ENCODE measurements around the gene SDHA.

Gene SDHA

DNA sequence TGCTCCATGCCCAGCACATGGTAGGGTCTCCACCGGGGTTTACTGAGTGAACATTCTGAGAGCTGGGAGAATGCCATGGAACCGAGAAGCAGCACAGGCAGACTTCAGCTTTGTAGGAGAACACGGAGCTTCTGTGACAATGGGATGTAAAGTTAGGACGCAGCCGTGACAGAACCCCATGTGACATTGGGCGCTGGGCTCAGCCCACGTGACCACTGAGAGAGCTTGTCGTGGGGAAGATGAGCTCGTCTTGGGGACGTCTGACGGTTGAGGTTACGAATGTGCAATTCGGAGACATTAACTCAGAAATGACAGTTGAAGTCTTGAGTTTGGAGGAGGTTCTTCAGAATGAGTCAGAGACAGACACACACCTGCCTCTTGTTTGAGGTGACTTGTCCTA lies 13.5 kb downstream of the SDHA start:
- TF ChIP-seq TCF12 (IDR thresholded peaks at IDR 0.05; ENCODE audit: low read depth), result no peak

DNA sequence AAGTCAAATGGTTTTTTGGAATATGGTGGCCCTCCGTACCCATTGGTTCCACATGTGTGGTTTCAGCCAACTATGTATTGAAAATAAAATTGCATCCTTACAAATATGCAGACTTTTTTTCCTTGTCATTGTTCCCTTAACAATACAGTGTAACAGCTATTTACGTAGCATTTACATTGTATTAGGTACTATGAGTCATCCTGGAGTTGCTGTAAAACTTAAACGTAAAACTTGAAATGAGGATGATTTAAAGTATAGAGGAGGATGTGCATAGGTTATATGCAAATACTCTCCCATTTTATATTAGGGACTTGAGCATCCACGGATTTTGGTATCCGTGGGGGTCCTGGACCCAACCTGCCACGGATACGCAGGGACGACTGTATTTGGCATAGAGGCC lies 16.3 kb downstream of the SDHA start:
- TF ChIP-seq CEBPB (IDR thresholded peaks at IDR 0.05) (no peak), FOXM1 (IDR thresholded peaks at IDR 0.05; ENCODE audit: borderline replicate concordance, low read depth) (no peak), TAF1 (IDR thresholded peaks at IDR 0.05; ENCODE audit: low read depth) (no peak)
- TF ChIP-seq, protein P1, sequence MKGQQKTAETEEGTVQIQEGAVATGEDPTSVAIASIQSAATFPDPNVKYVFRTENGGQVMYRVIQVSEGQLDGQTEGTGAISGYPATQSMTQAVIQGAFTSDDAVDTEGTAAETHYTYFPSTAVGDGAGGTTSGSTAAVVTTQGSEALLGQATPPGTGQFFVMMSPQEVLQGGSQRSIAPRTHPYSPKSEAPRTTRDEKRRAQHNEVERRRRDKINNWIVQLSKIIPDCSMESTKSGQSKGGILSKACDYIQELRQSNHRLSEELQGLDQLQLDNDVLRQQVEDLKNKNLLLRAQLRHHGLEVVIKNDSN (IDR thresholded peaks at IDR 0.05), result no peak

DNA sequence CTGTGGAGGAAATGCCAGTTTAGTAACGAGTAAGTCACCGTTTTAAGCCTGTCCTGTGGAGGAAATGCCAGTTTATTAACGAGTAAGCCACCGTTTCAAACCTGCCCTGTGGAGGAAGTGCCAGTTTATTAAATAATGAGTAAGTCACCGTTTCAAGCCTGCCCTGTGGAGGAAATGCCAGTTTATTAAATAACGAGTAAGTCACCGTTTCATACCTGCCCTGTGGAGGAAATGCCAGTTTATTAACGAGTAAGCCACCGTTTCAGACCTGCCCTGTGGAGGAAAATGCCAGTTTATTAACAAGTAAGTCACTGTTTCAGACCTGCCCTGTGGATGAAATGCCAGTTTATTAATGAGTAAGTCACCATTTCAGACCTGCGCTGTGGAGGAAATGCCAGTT lies 34.4 kb downstream of the SDHA start:
- TF ChIP-seq TEAD4 (IDR thresholded peaks at IDR 0.05) (no peak), TCF12 (IDR thresholded peaks at IDR 0.05; ENCODE audit: low read depth) (no peak), CEBPB (IDR thresholded peaks at IDR 0.05) (no peak), EP300 (IDR thresholded peaks at IDR 0.05; ENCODE audit: borderline replicate concordance) (no peak), NFIC (IDR thresholded peaks at IDR 0.05) (no peak), ZBTB7A (IDR thresholded peaks at IDR 0.05; ENCODE audit: low read depth) (no peak), FOXM1 (IDR thresholded peaks at IDR 0.05; ENCODE audit: borderline replicate concordance, low read depth) (no peak), RAD21 (IDR thresholded peaks at IDR 0.05; ENCODE audit: low read depth) (no peak), YY1 (IDR thresholded peaks at IDR 0.05; ENCODE audit: low read depth) (no peak), CREB1 (IDR thresholded peaks at IDR 0.05; ENCODE audit: low read depth) (no peak)
- TF ChIP-seq, protein P1 (IDR thresholded peaks at IDR 0.05), result no peak
- TF ChIP-seq, protein P2, sequence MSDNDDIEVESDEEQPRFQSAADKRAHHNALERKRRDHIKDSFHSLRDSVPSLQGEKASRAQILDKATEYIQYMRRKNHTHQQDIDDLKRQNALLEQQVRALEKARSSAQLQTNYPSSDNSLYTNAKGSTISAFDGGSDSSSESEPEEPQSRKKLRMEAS (IDR thresholded peaks at IDR 0.05), result no peak

DNA sequence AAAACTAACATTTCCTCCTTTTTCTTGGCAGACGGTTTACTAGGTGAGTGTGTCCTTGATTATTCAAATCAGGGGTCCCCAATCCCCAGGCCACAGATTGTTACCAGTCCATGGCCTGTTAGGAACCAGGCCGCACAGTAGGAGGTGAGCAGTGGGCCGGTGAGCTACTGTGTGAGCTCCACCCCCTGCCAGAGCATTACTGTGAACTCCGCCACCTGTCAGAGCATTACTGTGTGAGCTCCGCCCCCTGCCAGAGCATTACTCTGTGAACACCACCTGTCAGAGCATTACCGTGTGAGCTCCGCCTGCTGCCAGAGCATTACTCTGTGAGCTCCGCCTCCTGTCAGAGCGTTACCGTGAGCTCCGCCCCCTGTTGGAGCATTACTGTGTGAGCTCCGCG lies 39.0 kb downstream of the SDHA start:
- no peak for TF ChIP-seq ZBTB7A (IDR thresholded peaks at IDR 0.05; ENCODE audit: low read depth)
- TF ChIP-seq TCF12 (IDR thresholded peaks at IDR 0.05; ENCODE audit: low read depth), result no peak
- no peak for TF ChIP-seq CEBPB (IDR thresholded peaks at IDR 0.05)
- TF ChIP-seq FOXM1 (IDR thresholded peaks at IDR 0.05; ENCODE audit: borderline replicate concordance, low read depth), result no peak
- TF ChIP-seq YY1 (IDR thresholded peaks at IDR 0.05; ENCODE audit: low read depth), result no peak
- TF ChIP-seq, protein P1 (IDR thresholded peaks at IDR 0.05), result no peak
- TF ChIP-seq TEAD4 (IDR thresholded peaks at IDR 0.05), result no peak
- TF ChIP-seq, protein P2 (IDR thresholded peaks at IDR 0.05), result no peak
- no peak for TF ChIP-seq CREB1 (IDR thresholded peaks at IDR 0.05; ENCODE audit: low read depth)
- TF ChIP-seq EGR1 (IDR thresholded peaks at IDR 0.05), result no peak

DNA sequence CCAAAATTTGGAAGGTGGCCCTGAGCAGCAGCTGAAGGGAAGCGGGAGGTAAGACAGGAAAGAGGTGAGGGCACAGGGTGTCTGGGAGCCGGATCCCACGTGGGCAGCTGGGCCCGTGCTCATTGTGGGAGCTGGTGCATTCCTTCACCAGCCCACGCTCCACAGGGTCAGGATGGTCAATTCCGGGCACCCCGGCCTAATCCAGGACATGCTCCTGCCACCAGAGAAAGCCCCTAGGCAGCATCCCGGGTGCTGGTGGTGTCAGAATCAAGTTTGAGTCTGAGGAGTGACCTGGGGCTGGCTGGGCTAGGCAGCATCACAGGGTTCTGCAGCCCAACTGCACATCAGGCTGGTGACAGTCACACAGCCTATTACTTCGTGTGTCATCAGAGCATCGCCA lies 46.2 kb downstream of the SDHA start:
- no peak for TF ChIP-seq TEAD4 (IDR thresholded peaks at IDR 0.05)
- no peak for TF ChIP-seq TAF1 (IDR thresholded peaks at IDR 0.05; ENCODE audit: low read depth)
- no peak for TF ChIP-seq NFIC (IDR thresholded peaks at IDR 0.05)

DNA sequence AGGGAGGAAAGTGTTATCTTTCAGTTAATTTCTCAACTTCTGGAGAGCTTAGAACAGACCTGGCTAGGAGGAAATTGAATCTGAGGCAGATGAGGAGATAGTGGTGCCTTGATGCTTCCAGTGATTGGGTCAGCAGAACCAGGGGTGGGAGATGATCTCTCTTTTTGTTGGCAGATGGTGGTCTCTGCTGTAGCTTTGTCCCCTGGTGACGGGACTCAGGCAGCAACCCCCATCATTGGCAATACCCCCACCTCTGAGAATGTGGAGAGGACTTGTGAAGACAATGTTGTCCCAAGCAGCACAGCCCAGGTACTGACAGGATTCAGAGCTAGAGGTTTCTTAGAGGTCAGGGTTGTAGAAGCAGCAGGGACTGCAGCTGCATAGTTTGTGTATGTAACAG lies 49.6 kb downstream of the SDHA start:
- TF ChIP-seq YY1 (IDR thresholded peaks at IDR 0.05; ENCODE audit: low read depth) (no peak), TEAD4 (IDR thresholded peaks at IDR 0.05) (no peak), FOXM1 (IDR thresholded peaks at IDR 0.05; ENCODE audit: borderline replicate concordance, low read depth) (no peak)
- TF ChIP-seq, protein P3, sequence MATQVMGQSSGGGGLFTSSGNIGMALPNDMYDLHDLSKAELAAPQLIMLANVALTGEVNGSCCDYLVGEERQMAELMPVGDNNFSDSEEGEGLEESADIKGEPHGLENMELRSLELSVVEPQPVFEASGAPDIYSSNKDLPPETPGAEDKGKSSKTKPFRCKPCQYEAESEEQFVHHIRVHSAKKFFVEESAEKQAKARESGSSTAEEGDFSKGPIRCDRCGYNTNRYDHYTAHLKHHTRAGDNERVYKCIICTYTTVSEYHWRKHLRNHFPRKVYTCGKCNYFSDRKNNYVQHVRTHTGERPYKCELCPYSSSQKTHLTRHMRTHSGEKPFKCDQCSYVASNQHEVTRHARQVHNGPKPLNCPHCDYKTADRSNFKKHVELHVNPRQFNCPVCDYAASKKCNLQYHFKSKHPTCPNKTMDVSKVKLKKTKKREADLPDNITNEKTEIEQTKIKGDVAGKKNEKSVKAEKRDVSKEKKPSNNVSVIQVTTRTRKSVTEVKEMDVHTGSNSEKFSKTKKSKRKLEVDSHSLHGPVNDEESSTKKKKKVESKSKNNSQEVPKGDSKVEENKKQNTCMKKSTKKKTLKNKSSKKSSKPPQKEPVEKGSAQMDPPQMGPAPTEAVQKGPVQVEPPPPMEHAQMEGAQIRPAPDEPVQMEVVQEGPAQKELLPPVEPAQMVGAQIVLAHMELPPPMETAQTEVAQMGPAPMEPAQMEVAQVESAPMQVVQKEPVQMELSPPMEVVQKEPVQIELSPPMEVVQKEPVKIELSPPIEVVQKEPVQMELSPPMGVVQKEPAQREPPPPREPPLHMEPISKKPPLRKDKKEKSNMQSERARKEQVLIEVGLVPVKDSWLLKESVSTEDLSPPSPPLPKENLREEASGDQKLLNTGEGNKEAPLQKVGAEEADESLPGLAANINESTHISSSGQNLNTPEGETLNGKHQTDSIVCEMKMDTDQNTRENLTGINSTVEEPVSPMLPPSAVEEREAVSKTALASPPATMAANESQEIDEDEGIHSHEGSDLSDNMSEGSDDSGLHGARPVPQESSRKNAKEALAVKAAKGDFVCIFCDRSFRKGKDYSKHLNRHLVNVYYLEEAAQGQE (IDR thresholded peaks at IDR 0.05; ENCODE audit: low read depth), result no peak

DNA sequence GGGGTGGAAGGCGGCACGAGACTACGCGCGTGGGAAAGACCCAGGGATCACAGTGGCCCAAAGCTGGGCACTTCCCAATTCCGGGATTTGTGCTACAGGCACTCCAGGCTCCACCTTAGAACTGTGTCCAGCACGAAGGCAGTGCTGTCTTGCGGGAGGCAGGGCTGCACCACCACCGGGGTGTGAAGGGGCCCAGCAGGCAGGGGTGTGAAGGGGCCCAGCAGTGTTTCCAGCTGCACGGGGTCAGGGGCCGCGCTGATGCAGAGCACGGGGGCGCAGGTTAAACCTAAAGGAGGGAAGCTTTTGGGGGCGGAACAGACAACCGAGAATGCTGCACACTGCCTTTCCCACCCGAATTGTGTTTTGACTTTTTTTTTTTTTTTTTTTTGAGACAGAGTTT lies 52.2 kb downstream of the SDHA start:
- TF ChIP-seq, protein P2 (IDR thresholded peaks at IDR 0.05), result no peak
- TF ChIP-seq, protein P1 (IDR thresholded peaks at IDR 0.05), result no peak
- TF ChIP-seq NFIC (IDR thresholded peaks at IDR 0.05), result no peak
- no peak for TF ChIP-seq CEBPB (IDR thresholded peaks at IDR 0.05)
- no peak for TF ChIP-seq YY1 (IDR thresholded peaks at IDR 0.05; ENCODE audit: low read depth)
- no peak for TF ChIP-seq RAD21 (IDR thresholded peaks at IDR 0.05; ENCODE audit: low read depth)
- no peak for TF ChIP-seq ZBTB7A (IDR thresholded peaks at IDR 0.05; ENCODE audit: low read depth)
- TF ChIP-seq CREB1 (IDR thresholded peaks at IDR 0.05; ENCODE audit: low read depth), result no peak
- TF ChIP-seq FOXM1 (IDR thresholded peaks at IDR 0.05; ENCODE audit: borderline replicate concordance, low read depth), result no peak
- no peak for TF ChIP-seq TCF12 (IDR thresholded peaks at IDR 0.05; ENCODE audit: low read depth)
- TF ChIP-seq, protein P3 (IDR thresholded peaks at IDR 0.05; ENCODE audit: low read depth), result no peak
- no peak for TF ChIP-seq EP300 (IDR thresholded peaks at IDR 0.05; ENCODE audit: borderline replicate concordance)
- TF ChIP-seq TEAD4 (IDR thresholded peaks at IDR 0.05), result no peak
- TF ChIP-seq EGR1 (IDR thresholded peaks at IDR 0.05), result no peak
- TF ChIP-seq TAF1 (IDR thresholded peaks at IDR 0.05; ENCODE audit: low read depth), result no peak
